ENCODE data around the gene PPL. TPM values are rescaled to one million over a fixed set of nuclear protein-coding genes. Genes with fewer than 3 reads are reported as not detected.

Gene PPL
- total and polyA plus RNA-seq, 2 of the 8 experiments (the other 6 are each of a cell fraction or from before 2014, with no cell fraction given) = 11.3 to 29.5 TPM

DNA sequence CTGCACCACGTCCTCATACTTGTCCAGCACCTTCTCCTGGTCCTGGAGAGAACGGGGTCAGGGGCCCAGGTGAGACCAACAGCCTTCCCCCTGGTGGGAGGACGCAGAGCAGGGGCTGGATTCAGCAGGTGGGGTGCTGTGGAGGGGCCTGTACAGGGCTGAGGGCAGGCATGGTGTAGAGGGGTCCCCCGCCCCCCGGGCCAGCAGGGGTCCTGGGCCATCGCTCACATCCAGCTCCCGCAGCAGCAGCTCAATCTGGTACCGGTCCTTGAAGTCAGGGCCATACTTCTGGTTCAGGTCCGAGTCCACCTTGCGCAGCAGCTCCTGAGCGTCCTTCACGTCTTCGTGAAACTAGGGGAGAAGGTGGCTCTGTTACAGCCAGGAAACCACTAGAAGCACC is 41.6 kb downstream of the PPL start (continued):
- TF ChIP-seq, protein P1, sequence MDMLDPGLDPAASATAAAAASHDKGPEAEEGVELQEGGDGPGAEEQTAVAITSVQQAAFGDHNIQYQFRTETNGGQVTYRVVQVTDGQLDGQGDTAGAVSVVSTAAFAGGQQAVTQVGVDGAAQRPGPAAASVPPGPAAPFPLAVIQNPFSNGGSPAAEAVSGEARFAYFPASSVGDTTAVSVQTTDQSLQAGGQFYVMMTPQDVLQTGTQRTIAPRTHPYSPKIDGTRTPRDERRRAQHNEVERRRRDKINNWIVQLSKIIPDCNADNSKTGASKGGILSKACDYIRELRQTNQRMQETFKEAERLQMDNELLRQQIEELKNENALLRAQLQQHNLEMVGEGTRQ (IDR thresholded peaks at IDR 0.05; ENCODE audit: low read length) = no peak
- TF ChIP-seq JUND (IDR thresholded peaks at IDR 0.05; ENCODE audit: low read length) = no peak
- TF ChIP-seq TAF1 (IDR thresholded peaks at IDR 0.05; ENCODE audit: low read depth, low read length) = no peak

Measured in H1 (cell line).